ENCODE measurements around the gene SHANK1. TPM values are rescaled to one million over a fixed set of nuclear protein-coding genes. Genes with fewer than 3 reads are reported as not detected.

SHANK1 gene
- total RNA-seq, 1 donor from 2014 or later: 2.3 TPM

DNA sequence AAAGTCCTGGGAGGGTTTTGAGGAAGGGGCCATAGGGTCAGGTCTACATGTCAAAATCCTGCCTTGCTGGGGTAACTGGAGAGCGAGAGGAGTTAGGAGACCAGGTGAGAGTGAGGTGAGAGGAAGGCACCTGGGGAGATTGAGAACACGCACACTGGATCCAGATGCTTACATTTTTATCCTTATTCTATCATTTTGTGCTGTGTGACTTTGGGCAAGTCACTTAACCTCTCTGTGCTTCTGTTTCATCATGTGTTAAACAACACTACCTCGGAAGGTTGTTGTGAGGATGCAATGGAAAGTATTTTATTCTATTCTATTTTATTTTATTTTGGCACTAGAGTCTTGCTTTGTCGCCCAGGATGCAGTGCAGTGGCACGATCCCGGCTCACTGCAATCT is 66.9 kb downstream of the SHANK1 start:
- no peaks in the 10 kb centered on the region for H3K36me3 Mint-ChIP-seq
- no peak overlapping the region for H3K4me3 Mint-ChIP-seq
- peaks cover 4% of the 10 kb centered on the region for H3K9me3 Mint-ChIP-seq

DNA sequence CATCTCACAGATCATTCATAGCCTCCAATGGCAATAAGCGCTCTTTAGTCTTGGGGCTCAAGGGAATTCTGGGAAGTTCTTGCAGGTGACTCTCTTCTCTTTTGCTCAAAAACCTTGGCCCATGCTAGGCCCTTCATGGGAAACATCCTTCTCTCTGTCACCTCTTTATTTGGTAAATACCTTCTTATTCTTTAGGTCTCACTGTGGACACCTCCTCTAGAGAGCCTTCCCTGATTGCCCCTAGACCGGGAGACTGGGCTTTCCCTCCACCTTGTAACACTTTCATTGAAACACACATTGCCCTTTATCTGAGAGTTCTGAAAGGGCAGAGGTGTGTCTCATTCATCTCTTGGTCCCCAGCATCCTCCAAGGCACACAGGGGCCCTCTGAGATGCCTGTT is 68.4 kb downstream of the SHANK1 start:
- no peak overlapping the region for H3K9ac ChIP-seq
- H3K4me1 Mint-ChIP-seq: peaks cover 26% of the 10 kb centered on the region
- H3F3A ChIP-seq (ENCODE audit: low read depth): no peaks in the 10 kb centered on the region
- H3K27ac ChIP-seq: no peak overlapping the region
- H3K4me3 Mint-ChIP-seq: no peak overlapping the region
- H3K9me3 Mint-ChIP-seq: peaks cover 4% of the 10 kb centered on the region
- peaks cover 15% of the 10 kb centered on the region for H3K27me3 Mint-ChIP-seq (ENCODE audit: insufficient read depth, low read depth)
- H3K27ac Mint-ChIP-seq: no peak overlapping the region
- no peaks in the 10 kb centered on the region for H3K4me1 ChIP-seq
- H2AFZ ChIP-seq (replicated peaks): no peak overlapping the region
- no peak overlapping the region for H3K4me2 ChIP-seq
- H4K20me1 ChIP-seq (ENCODE audit: low read depth): no peaks in the 10 kb centered on the region
- H3K27me3 ChIP-seq: peaks cover 3% of the 10 kb centered on the region
- TF ChIP-seq EZH2 (IDR thresholded peaks at IDR 0.05) (no peak), EZH2phosphoT487 (IDR thresholded peaks at IDR 0.05) (no peak)
- TF ChIP-seq, protein P1, sequence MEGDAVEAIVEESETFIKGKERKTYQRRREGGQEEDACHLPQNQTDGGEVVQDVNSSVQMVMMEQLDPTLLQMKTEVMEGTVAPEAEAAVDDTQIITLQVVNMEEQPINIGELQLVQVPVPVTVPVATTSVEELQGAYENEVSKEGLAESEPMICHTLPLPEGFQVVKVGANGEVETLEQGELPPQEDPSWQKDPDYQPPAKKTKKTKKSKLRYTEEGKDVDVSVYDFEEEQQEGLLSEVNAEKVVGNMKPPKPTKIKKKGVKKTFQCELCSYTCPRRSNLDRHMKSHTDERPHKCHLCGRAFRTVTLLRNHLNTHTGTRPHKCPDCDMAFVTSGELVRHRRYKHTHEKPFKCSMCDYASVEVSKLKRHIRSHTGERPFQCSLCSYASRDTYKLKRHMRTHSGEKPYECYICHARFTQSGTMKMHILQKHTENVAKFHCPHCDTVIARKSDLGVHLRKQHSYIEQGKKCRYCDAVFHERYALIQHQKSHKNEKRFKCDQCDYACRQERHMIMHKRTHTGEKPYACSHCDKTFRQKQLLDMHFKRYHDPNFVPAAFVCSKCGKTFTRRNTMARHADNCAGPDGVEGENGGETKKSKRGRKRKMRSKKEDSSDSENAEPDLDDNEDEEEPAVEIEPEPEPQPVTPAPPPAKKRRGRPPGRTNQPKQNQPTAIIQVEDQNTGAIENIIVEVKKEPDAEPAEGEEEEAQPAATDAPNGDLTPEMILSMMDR (IDR thresholded peaks at IDR 0.05): no peak
- H3K9me3 ChIP-seq (ENCODE audit: low read depth): no peaks in the 10 kb centered on the region
- no peaks in the 10 kb centered on the region for H3K36me3 ChIP-seq
- H3K79me2 ChIP-seq (ENCODE audit: low read depth): no peaks in the 10 kb centered on the region
- no peak for DNase-seq (ENCODE audit: low spot score)
- H3K4me3 ChIP-seq: no peak overlapping the region
- H3K36me3 Mint-ChIP-seq: no peaks in the 10 kb centered on the region

More for the DNA sequence above, 66.9 kb downstream of the SHANK1 start:
- no peaks in the 10 kb centered on the region for H4K20me1 ChIP-seq (ENCODE audit: low read depth)
- H3K27me3 ChIP-seq: peaks cover 3% of the 10 kb centered on the region
- no peaks in the 10 kb centered on the region for H3K36me3 ChIP-seq
- no peak overlapping the region for H3K9ac ChIP-seq
- H3K27ac Mint-ChIP-seq: peak overlapping the region; percentile 67
- TF ChIP-seq, protein P1 (IDR thresholded peaks at IDR 0.05): no peak
- no peak for TF ChIP-seq EZH2phosphoT487 (IDR thresholded peaks at IDR 0.05)
- no peak for TF ChIP-seq EZH2 (IDR thresholded peaks at IDR 0.05)
- H3K4me1 ChIP-seq: no peaks in the 10 kb centered on the region
- H3K27ac ChIP-seq: no peak overlapping the region
- H3F3A ChIP-seq (ENCODE audit: low read depth): no peaks in the 10 kb centered on the region
- no peaks in the 10 kb centered on the region for H3K9me3 ChIP-seq (ENCODE audit: low read depth)
- no peak overlapping the region for H3K4me2 ChIP-seq
- no peak overlapping the region for H2AFZ ChIP-seq (replicated peaks)
- no peak for DNase-seq (ENCODE audit: low spot score)
- no peak overlapping the region for H3K4me3 ChIP-seq
- no peaks in the 10 kb centered on the region for H3K79me2 ChIP-seq (ENCODE audit: low read depth)
- peaks cover 33% of the 10 kb centered on the region for H3K4me1 Mint-ChIP-seq
- peaks cover 14% of the 10 kb centered on the region for H3K27me3 Mint-ChIP-seq (ENCODE audit: insufficient read depth, low read depth)

DNA sequence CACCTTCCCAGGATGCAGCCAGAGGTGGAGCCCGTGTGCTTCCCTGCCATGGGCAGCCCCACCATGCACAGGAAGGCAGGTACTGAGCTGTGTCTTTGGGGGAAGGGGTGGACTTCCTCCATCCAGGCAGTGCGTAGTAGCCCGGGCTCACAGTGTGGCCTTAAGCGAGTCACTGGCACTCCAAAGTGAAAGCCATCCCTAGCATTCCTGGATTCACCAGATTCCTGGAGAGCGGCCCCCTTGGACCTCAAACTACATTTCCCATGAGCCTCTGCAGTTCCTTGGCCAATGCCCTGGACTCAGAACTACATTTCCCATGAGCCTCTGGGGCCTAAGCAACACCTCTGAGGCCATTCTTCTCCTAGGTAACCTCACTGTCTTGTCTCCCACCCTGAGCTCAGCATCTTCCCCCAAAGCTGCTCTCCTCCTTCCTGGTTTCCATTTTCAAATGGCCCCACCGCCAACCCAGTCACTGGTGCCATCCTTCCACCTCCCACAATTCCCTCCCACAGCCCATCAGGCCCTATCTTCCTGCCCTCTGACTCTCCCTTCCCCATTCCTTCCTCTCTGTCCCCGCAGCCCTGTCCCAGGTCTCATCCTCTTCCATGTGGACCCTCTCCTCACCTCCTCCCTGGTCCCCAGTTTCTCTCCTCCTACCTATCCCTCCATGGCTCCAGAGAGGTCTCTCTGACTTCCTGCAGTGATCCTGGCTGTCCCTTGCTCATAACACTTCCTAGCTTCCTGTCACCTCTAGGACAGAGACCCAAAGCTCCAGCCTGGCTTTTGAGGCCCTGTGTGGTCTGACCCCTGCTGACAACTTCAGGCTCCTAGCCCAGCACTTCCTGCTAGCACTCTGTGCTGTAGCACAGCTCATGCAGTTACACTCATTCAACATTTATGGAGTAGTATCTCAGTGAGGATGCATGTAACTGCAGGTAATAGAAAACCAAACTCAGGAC is 69.9 kb downstream of the SHANK1 start, which contains the start of gene C19orf81:
Gene C19orf81, plus strand, starts transcription at position 13 of the 959 bp plus-strand sequence. Its CDS starts 0 bp downstream, at position 13.
- Histone ChIP-seq H3K27me3 (peaks cover 18% of the 10 kb centered on the region), H3K36me3 (no peaks in the 10 kb centered on the region), H3K27ac (no peak within 1 kb of the TSS), H3K9ac (no peak within 1 kb of the TSS), H2AFZ (replicated peaks) (peak within 1 kb of the TSS; percentile 79), H3K9me3 (ENCODE audit: low read depth) (no peaks in the 10 kb centered on the region), H3K79me2 (ENCODE audit: low read depth) (no peaks in the 10 kb centered on the region), H3K4me1 (no peaks in the 10 kb centered on the region), H4K20me1 (ENCODE audit: low read depth) (no peaks in the 10 kb centered on the region), H3K4me2 (peak within 1 kb of the TSS; percentile 18), H3K4me3 (no peak within 1 kb of the TSS), H3F3A (ENCODE audit: low read depth) (no peaks in the 10 kb centered on the region)
- Mint-ChIP-seq H3K4me1 (peaks cover 23% of the 10 kb centered on the region), H3K4me3 (peak within 1 kb of the TSS; percentile 4), H3K36me3 (no peaks in the 10 kb centered on the region), H3K27me3 (ENCODE audit: insufficient read depth, low read depth) (peaks cover 15% of the 10 kb centered on the region), H3K27ac (peak within 1 kb of the TSS; percentile 65), H3K9me3 (no peaks in the 10 kb centered on the region)
- DNase-seq (ENCODE audit: low spot score): peak; percentile 77
- TF ChIP-seq, protein P1 (IDR thresholded peaks at IDR 0.05): no peak
- TF ChIP-seq EZH2 (IDR thresholded peaks at IDR 0.05) (no peak), EZH2phosphoT487 (IDR thresholded peaks at IDR 0.05) (no peak)
